ENCODE measurements around the gene KNOP1. TPM values are rescaled to one million over a fixed set of nuclear protein-coding genes. Genes with fewer than 3 reads are reported as not detected.

Gene KNOP1
- total RNA-seq, 2 donors from 2014 or later, result 14.2 to 28.0 TPM

- Histone ChIP-seq H3K4me1 (no peaks in the 10 kb centered on the region), H3K27ac (no peak overlapping the region), H3K36me3 (no peaks in the 10 kb centered on the region), H3K9ac (ENCODE audit: low read depth in 2 of 2, low read length in 2 of 2) (no peak overlapping the region), H3K9me3 (no peaks in the 10 kb centered on the region), H3K27me3 (no peaks in the 10 kb centered on the region), H3K4me3 (no peak overlapping the region)
- TF ChIP-seq CTCF (IDR thresholded peaks at IDR 0.05), result no peak
- DNase-seq, result no peak
- intact Hi-C loops (cut with DNase I), result no loop called here
These were observed 17.2 kb upstream of the KNOP1 start for GRCh38 chr16:19735074-19735867.

- DNase-seq, result no peak
- no peaks in the 10 kb centered on the region for H3K9me3 ChIP-seq
- H3K36me3 ChIP-seq, result no peaks in the 10 kb centered on the region
- no peaks in the 10 kb centered on the region for H3K4me1 ChIP-seq
- no peak overlapping the region for H3K4me3 ChIP-seq
- intact Hi-C loops (cut with DNase I), result no loop called here
- no peak overlapping the region for H3K27ac ChIP-seq
- no peaks in the 10 kb centered on the region for H3K27me3 ChIP-seq
- no peak overlapping the region for H3K9ac ChIP-seq (ENCODE audit: low read depth in 2 of 2, low read length in 2 of 2)
- no peak for TF ChIP-seq CTCF (IDR thresholded peaks at IDR 0.05)
These were observed 15.5 kb upstream of the KNOP1 start for GRCh38 chr16:19733551-19733950.

GRCh38 chr16:19728636-19728965, 10.6 kb upstream of the KNOP1 start:
- no peaks in the 10 kb centered on the region for H3K36me3 ChIP-seq
- no peak overlapping the region for H3K27ac ChIP-seq
- H3K9ac ChIP-seq (ENCODE audit: low read depth in 2 of 2, low read length in 2 of 2), result no peak overlapping the region
- H3K4me1 ChIP-seq, result no peaks in the 10 kb centered on the region
- H3K9me3 ChIP-seq, result no peaks in the 10 kb centered on the region
- no peaks in the 10 kb centered on the region for H3K27me3 ChIP-seq
- TF ChIP-seq CTCF (IDR thresholded peaks at IDR 0.05), result no peak
- no peak for DNase-seq
- no peak overlapping the region for H3K4me3 ChIP-seq
- intact Hi-C loops (cut with DNase I), result no loop called here

GRCh38 chr16:19722981-19723380, 5.0 kb upstream of the KNOP1 start:
- intact Hi-C loops (cut with DNase I), result no loop called here
- peaks cover 6% of the 10 kb centered on the region for H3K4me1 ChIP-seq
- H3K9me3 ChIP-seq, result no peaks in the 10 kb centered on the region
- TF ChIP-seq CTCF (IDR thresholded peaks at IDR 0.05), result no peak
- H3K9ac ChIP-seq (ENCODE audit: low read depth in 2 of 2, low read length in 2 of 2), result no peak overlapping the region
- H3K27me3 ChIP-seq, result no peaks in the 10 kb centered on the region
- no peaks in the 10 kb centered on the region for H3K36me3 ChIP-seq
- H3K27ac ChIP-seq, result no peak overlapping the region
- DNase-seq, result no peak
- H3K4me3 ChIP-seq, result no peak overlapping the region

- no peak for DNase-seq
- Histone ChIP-seq H3K27ac (no peak overlapping the region), H3K9ac (ENCODE audit: low read depth in 2 of 2, low read length in 2 of 2) (no peak overlapping the region), H3K36me3 (no peaks in the 10 kb centered on the region), H3K4me1 (peaks cover 6% of the 10 kb centered on the region), H3K27me3 (no peaks in the 10 kb centered on the region), H3K9me3 (no peaks in the 10 kb centered on the region), H3K4me3 (no peak overlapping the region)
- TF ChIP-seq CTCF (IDR thresholded peaks at IDR 0.05), result no peak
- intact Hi-C loops (cut with DNase I), result no loop called here
These were observed 4.4 kb upstream of the KNOP1 start for GRCh38 chr16:19722269-19722952.

Data from colonic mucosa (tissue), 4 donors.